ENCODE measurements around the gene MUTYH. TPM values are rescaled to one million over a fixed set of nuclear protein-coding genes. Genes with fewer than 3 reads are reported as not detected.

The MUTYH gene
- 6.8 to 10.2 TPM (median 8.5 TPM) in 5 replicates for total RNA-seq (2022; extraction: Qiagen RNA extraction)

DNA sequence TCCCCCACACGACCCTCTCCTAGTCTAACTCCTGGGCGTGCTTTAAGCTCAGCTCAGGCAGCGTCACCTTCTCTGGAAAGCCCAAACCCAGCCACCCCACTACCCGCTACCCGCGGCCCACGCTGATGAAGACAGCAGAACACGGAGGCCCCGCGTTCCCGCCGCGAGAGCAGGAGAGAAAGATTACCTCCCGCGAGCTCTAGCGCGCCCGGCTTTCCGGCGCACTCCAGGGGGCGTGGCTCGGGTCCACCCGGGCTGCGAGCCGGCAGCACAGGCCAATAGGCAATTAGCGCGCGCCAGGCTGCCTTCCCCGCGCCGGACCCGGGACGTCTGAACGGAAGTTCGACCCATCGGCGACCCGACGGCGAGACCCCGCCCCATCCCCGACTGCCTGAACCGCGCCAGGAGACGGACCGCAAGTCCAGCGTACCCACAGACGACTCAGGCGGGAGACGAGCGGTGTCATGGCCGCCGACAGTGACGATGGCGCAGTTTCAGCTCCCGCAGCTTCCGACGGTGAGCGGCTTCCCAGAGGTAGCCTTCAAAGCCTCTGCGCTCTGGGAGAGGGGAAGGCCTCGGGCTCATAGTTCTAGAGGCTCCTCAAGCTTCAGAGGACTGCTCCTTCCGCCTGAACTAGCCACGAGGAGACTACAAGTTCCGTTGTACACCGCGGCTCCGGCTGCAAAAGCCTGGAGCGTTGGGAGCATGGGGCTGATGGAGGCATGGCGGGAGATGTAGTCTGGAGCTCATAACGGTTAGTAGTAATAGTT lies at the start of gene MUTYH, which contains the start of gene TOE1:
Gene MUTYH, minus strand, starts transcription at position 652 of the 770 bp plus-strand sequence. CDS start 5,935 bp downstream, outside the sequence.
Gene TOE1, plus strand, starts transcription at position 382 of the 770 bp plus-strand sequence. Its CDS starts 83 bp downstream, at position 465.

DNA sequence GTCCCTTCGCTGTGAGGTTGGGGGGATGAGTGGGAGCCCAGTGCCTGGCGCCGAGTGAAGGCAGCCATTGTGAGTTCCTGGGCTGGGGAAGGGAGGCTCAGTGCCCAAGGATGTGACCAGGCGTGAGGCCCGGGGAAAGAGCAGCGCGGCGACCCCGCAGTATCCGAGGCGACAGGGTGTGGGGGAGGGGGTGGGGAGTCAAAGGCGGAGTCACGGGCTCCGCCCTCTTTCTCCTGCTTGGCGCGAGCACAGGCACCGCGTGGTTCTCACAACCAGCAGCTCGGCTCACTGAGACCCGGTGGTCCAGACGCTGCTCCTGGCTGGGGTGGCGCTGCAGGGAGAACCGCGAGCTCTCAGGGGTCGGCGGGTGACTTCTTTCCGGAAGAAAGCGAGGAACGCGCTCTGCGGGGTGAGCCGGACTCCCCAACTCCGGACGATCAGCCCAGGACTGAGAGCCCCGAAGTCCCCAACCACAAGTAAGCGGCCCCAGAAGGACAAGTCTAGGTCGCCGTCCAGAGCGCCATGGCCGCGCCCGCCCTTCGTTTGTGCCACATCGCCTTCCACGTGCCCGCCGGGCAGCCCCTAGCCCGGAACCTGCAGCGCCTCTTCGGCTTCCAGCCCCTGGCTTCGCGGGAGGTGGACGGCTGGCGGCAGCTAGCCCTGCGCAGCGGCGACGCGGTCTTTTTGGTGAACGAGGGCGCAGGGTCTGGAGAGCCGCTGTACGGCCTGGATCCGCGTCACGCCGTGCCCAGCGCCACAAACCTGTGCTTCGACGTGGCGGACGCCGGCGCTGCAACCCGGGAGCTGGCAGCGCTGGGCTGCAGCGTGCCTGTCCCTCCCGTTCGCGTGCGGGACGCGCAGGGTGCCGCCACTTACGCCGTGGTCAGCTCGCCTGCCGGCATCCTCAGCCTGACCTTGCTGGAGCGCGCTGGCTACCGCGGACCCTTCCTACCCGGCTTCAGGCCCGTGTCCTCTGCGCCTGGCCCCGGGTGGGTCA lies 13.3 kb downstream of the MUTYH start, which contains the start of gene HPDL:
Gene HPDL, plus strand, starts transcription at position 269 of the 997 bp plus-strand sequence. Its CDS starts 254 bp downstream, at position 523.

Other genes starting within 250 kb of the MUTYH start
- 0.59 to 0.67 TPM (median 0.64 TPM) in 5 replicates for gene ZSWIM5, start 133.8 kb downstream of the MUTYH start, total RNA-seq (2022; extraction: Qiagen RNA extraction)
- 2.4 to 3.9 TPM (median 3.6 TPM) in 5 replicates for gene HPDL, start 13.5 kb downstream of the MUTYH start, total RNA-seq (2022; extraction: Qiagen RNA extraction)
- 11.2 to 13.9 TPM (median 12.1 TPM) in 5 replicates for gene TOE1, start 270 bp downstream of the MUTYH start, total RNA-seq (2022; extraction: Qiagen RNA extraction)
- gene TESK2, start 150.7 kb upstream of the MUTYH start, total RNA-seq (2022; extraction: Qiagen RNA extraction) = 0.08 to 0.32 TPM (median 0.17 TPM) in 5 replicates
- gene CCDC163, start 159.6 kb upstream of the MUTYH start, total RNA-seq (2022; extraction: Qiagen RNA extraction) = 1.6 to 2.1 TPM (median 1.8 TPM) in 5 replicates
- gene MMACHC, start 159.9 kb upstream of the MUTYH start, total RNA-seq (2022; extraction: Qiagen RNA extraction) = 2.1 to 2.7 TPM (median 2.2 TPM) in 5 replicates
- gene PRDX1, start 181.4 kb upstream of the MUTYH start, total RNA-seq (2022; extraction: Qiagen RNA extraction) = 1,938 to 2,223 TPM (median 2,052 TPM) in 5 replicates
- 73.1 to 81.3 TPM (median 79.9 TPM) in 5 replicates for gene AKR1A1, start 210.4 kb upstream of the MUTYH start, total RNA-seq (2022; extraction: Qiagen RNA extraction)
- 104 to 153 TPM (median 116 TPM) in 5 replicates for gene NASP, start 243.6 kb upstream of the MUTYH start, total RNA-seq (2022; extraction: Qiagen RNA extraction)